B cell (primary cell): ENCODE measurements around the gene PTPRC.

Experiments used
- CTCF ChIP-seq: fragments of 200-600 bp; IDR thresholded peaks from one replicate; pipeline ENCODE4 v1.8.0; 2022; ENCODE audit warnings: antibody characterized with exemption, mild to moderate bottlenecking
- EZH2 ChIP-seq: IDR thresholded peaks from 2 replicates; pipeline ENCODE4 v1.6.1; 2012; ENCODE audit warnings: borderline replicate concordance, low read depth, mild to moderate bottlenecking, moderate library complexity, low read length; ENCODE audit not compliant: insufficient read depth, poor library complexity, severe bottlenecking

- TF ChIP-seq CTCF (no peak), EZH2 (no peak)
Measured at GRCh38 chr1:198717510-198717909, 78.7 kb downstream of the PTPRC start.
